Progenitor cell of endocrine pancreas (in vitro differentiated cells): ENCODE measurements around the gene ASB4. TPM values are rescaled to one million over a fixed set of nuclear protein-coding genes. Genes with fewer than 3 reads are reported as not detected.

Experiments
- DNase-seq: peaks from one replicate; pipeline ENCODE4 v3.0.0; 2021; ENCODE audit warnings: low spot score; ENCODE audit not compliant: unreplicated experiment
- H3K27ac Mint-ChIP-seq: 2 replicates; pipeline ENCODE4 v1.8.0; 2021; ENCODE audit warnings: mild to moderate bottlenecking, moderate library complexity, mixed read lengths
- H3K27me3 Mint-ChIP-seq: 2 replicates; pipeline ENCODE4 v1.8.0; 2021; ENCODE audit warnings: mixed read lengths
- H3K36me3 Mint-ChIP-seq: 2 replicates; pipeline ENCODE4 v1.8.0; 2022; ENCODE audit warnings: mixed read lengths; ENCODE audit not compliant: insufficient read depth
- H3K4me1 Mint-ChIP-seq: 2 replicates; pipeline ENCODE4 v1.8.0; 2021; ENCODE audit warnings: low read depth, mixed read lengths
- H3K4me3 Mint-ChIP-seq: 2 replicates; pipeline ENCODE4 v1.8.0; 2021; ENCODE audit warnings: low read depth, mild to moderate bottlenecking, moderate library complexity, mixed read lengths
- H3K9me3 Mint-ChIP-seq: 2 replicates; pipeline ENCODE4 v1.8.0; 2021; ENCODE audit warnings: low read depth, mixed read lengths
- CTCF ChIP-seq: fragments of 200-600 bp; sonication (generic); IDR thresholded peaks from one replicate; pipeline ENCODE4 v1.5.0; 2021; ENCODE audit warnings: antibody characterized with exemption, mild to moderate bottlenecking; ENCODE audit not compliant: unreplicated experiment
- total RNA-seq: library from RNA; stranded (reverse); gene quantifications from 2 replicates; pipeline ENCODE4 v1.2.1, GENCODE V29; 2021

The ASB4 gene
- total RNA-seq, 1 donor from 2014 or later = not detected

GRCh38 chr7:95540366-95540765, 54.6 kb downstream of the ASB4 start:
- Mint-ChIP-seq H3K9me3 (no peaks in the 10 kb centered on the region), H3K27me3 (no peaks in the 10 kb centered on the region), H3K36me3 (no peaks in the 10 kb centered on the region), H3K27ac (no peak overlapping the region), H3K4me3 (no peak overlapping the region), H3K4me1 (peaks cover 25% of the 10 kb centered on the region)
- TF ChIP-seq CTCF = no peak
- DNase-seq = no peak

- TF ChIP-seq CTCF = no peak
- Mint-ChIP-seq H3K4me1 (peaks cover 34% of the 10 kb centered on the region), H3K36me3 (no peaks in the 10 kb centered on the region), H3K27ac (no peak overlapping the region), H3K4me3 (no peak overlapping the region), H3K9me3 (no peaks in the 10 kb centered on the region), H3K27me3 (no peaks in the 10 kb centered on the region)
- no peak for DNase-seq
These were observed 57.6 kb downstream of the ASB4 start for GRCh38 chr7:95543312-95543711.

- Mint-ChIP-seq H3K9me3 (no peaks in the 10 kb centered on the region), H3K4me3 (no peak overlapping the region), H3K36me3 (no peaks in the 10 kb centered on the region), H3K27me3 (no peaks in the 10 kb centered on the region), H3K4me1 (peaks cover 26% of the 10 kb centered on the region), H3K27ac (no peak overlapping the region)
- no peak for DNase-seq
- no peak for TF ChIP-seq CTCF
These were observed 58.4 kb downstream of the ASB4 start for GRCh38 chr7:95544171-95544570.

- no peak for DNase-seq
- H3K9me3 Mint-ChIP-seq = no peaks in the 10 kb centered on the region
- peak; percentile 60 for TF ChIP-seq CTCF
- no peaks in the 10 kb centered on the region for H3K27me3 Mint-ChIP-seq
- no peak overlapping the region for H3K4me3 Mint-ChIP-seq
- H3K4me1 Mint-ChIP-seq = peaks cover 31% of the 10 kb centered on the region
- no peaks in the 10 kb centered on the region for H3K36me3 Mint-ChIP-seq
- H3K27ac Mint-ChIP-seq = no peak overlapping the region
These were observed 59.4 kb downstream of the ASB4 start for GRCh38 chr7:95545007-95545615.

- Mint-ChIP-seq H3K27me3 (no peaks in the 10 kb centered on the region), H3K9me3 (no peaks in the 10 kb centered on the region), H3K4me3 (no peak overlapping the region), H3K4me1 (peaks cover 34% of the 10 kb centered on the region), H3K27ac (no peak overlapping the region), H3K36me3 (no peaks in the 10 kb centered on the region)
- no peak for DNase-seq
- no peak for TF ChIP-seq CTCF
These were observed 59.9 kb downstream of the ASB4 start for GRCh38 chr7:95545673-95546072.
